ENCODE results near the gene AOPEP. TPM values are rescaled to one million over a fixed set of nuclear protein-coding genes. Genes with fewer than 3 reads are reported as not detected.

The AOPEP gene
- total and polyA plus RNA-seq, 9 of the 15 experiments (the other 6 are each of a cell fraction or from before 2014, with no cell fraction given) = 4.5 to 19.3 (median 13.5) TPM

DNA sequence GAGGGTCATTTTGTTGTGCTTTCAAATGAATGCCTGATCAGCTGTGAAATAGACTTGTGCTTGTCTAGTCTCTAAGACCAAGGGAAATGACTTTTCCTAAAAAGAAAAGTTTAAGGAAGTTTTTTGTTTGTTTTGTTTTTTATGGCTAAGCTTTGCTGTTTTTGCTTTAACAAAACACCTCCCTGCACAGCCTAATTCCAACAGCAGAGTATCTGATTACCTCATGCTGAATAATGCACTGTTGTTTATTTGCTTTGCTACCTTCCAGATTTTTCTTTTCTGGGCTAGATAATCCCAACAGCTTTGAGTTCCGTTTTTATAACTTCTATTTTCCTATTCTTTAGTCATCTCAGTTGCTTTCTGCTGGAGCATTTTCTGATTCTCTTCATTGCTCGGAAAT, 95.8 kb downstream of the AOPEP start:
- no peaks in the 10 kb centered on the region for H3K9me3 ChIP-seq (replicated peaks; ENCODE audit: control insufficient read depth, insufficient read depth, low read depth, low read length)
- WGBS (ENCODE audit: insufficient coverage, low coverage, missing lambda C conversion rate) = 36% methylated on average over 2 of the region's 2 CpGs
- no peak overlapping the region for H3K9ac ChIP-seq (ENCODE audit: insufficient read depth in 1 of 2, low read depth in 2 of 2, low read length in 2 of 2)
- DNase-seq (ENCODE audit: extremely low read depth in 1 of 4, low spot score in 3 of 4) (no peak), FAIRE-seq (no peak), ATAC-seq (no peak)
- intact Hi-C loops (cut with micrococcal nuclease) = no loop called here
- no peak overlapping the region for H2AFZ ChIP-seq (ENCODE audit: low read depth, low read length)
- POLR2A ChIA-PET = no interaction called here
- H4K20me1 ChIP-seq (replicated peaks; ENCODE audit: control insufficient read depth, insufficient read depth, low read length) = no peaks in the 10 kb centered on the region
- H3K4me2 ChIP-seq (ENCODE audit: insufficient read depth, low read length) = no peak overlapping the region
- no peak overlapping the region for H3K27ac ChIP-seq (ENCODE audit: extremely low read depth, low read depth, low read length)
- in situ Hi-C loops (cut with MboI) = no loop called here
- no peak overlapping the region for H3K4me3 ChIP-seq
- CTCF ChIA-PET (ENCODE audit: low intra/inter-chr PET ratio) = no interaction called here
- H3K9me1 ChIP-seq (ENCODE audit: control insufficient read depth, insufficient read depth, low read length) = no peaks in the 10 kb centered on the region
- no peaks in the 10 kb centered on the region for H3K79me2 ChIP-seq (ENCODE audit: control insufficient read depth, insufficient read depth, low read length)
- no peaks in the 10 kb centered on the region for H3K36me3 ChIP-seq (ENCODE audit: control insufficient read depth, insufficient read depth, low read length)
- H3K27me3 ChIP-seq (ENCODE audit: control insufficient read depth in 2 of 2, insufficient read depth in 2 of 2, low read length in 2 of 2) = no peaks in the 10 kb centered on the region
- no peaks in the 10 kb centered on the region for H3K4me1 ChIP-seq (replicated peaks in 1 of 2; ENCODE audit: control insufficient read depth in 2 of 2, insufficient read depth in 2 of 2, low read length in 2 of 2)
- BruUV-seq (replicated peaks) = no TSS peak
- TF ChIP-seq RCOR1 (IDR thresholded peaks at IDR 0.05; ENCODE audit: borderline replicate concordance in 1 of 2, low read depth in 2 of 2, low read length in 2 of 2) (no peak), MEF2D (tag; conservative IDR thresholded peaks at IDR 0.05; ENCODE audit: low read depth) (no peak)

- no peak for FAIRE-seq
- WGBS (ENCODE audit: insufficient coverage, low coverage, missing lambda C conversion rate) = 52% methylated on average over 5 of the region's 5 CpGs
- in situ Hi-C loops (cut with MboI) (no loop called here), intact Hi-C loops (cut with micrococcal nuclease) (no loop called here)
- Histone ChIP-seq H3K9me1 (ENCODE audit: control insufficient read depth, insufficient read depth, low read length) (no peaks in the 10 kb centered on the region), H3K36me3 (ENCODE audit: control insufficient read depth, insufficient read depth, low read length) (no peaks in the 10 kb centered on the region), H3K9me3 (replicated peaks; ENCODE audit: control insufficient read depth, insufficient read depth, low read depth, low read length) (no peaks in the 10 kb centered on the region), H3K4me3 (no peak overlapping the region), H3K4me1 (replicated peaks in 1 of 2; ENCODE audit: control insufficient read depth in 2 of 2, insufficient read depth in 2 of 2, low read length in 2 of 2) (no peaks in the 10 kb centered on the region), H3K9ac (ENCODE audit: insufficient read depth in 1 of 2, low read depth in 2 of 2, low read length in 2 of 2) (no peak overlapping the region), H3K27me3 (ENCODE audit: control insufficient read depth in 2 of 2, insufficient read depth in 2 of 2, low read length in 2 of 2) (no peaks in the 10 kb centered on the region), H3K4me2 (ENCODE audit: insufficient read depth, low read length) (no peak overlapping the region), H4K20me1 (replicated peaks; ENCODE audit: control insufficient read depth, insufficient read depth, low read length) (no peaks in the 10 kb centered on the region), H3K79me2 (ENCODE audit: control insufficient read depth, insufficient read depth, low read length) (no peaks in the 10 kb centered on the region), H3K27ac (ENCODE audit: extremely low read depth, low read depth, low read length) (no peak overlapping the region), H2AFZ (ENCODE audit: low read depth, low read length) (no peak overlapping the region)
- TF ChIP-seq TOE1 (IDR thresholded peaks at IDR 0.05; ENCODE audit: borderline replicate concordance) (0 out of 2 replicates have a peak, but pooled peaks have one; percentile 34), TOE1 (CRISPR knock-in tag; IDR thresholded peaks at IDR 0.05; ENCODE audit: borderline replicate concordance, low read depth) (no peak), RAD51 (IDR thresholded peaks at IDR 0.05; ENCODE audit: borderline replicate concordance, low read depth) (peak; percentile 54; the same call in 1 of the 2 replicates), ZNF24 (IDR thresholded peaks at IDR 0.05) (no peak), FOSL1 (tag; conservative IDR thresholded peaks at IDR 0.05) (no peak)
- TF ChIP-seq, protein P1, sequence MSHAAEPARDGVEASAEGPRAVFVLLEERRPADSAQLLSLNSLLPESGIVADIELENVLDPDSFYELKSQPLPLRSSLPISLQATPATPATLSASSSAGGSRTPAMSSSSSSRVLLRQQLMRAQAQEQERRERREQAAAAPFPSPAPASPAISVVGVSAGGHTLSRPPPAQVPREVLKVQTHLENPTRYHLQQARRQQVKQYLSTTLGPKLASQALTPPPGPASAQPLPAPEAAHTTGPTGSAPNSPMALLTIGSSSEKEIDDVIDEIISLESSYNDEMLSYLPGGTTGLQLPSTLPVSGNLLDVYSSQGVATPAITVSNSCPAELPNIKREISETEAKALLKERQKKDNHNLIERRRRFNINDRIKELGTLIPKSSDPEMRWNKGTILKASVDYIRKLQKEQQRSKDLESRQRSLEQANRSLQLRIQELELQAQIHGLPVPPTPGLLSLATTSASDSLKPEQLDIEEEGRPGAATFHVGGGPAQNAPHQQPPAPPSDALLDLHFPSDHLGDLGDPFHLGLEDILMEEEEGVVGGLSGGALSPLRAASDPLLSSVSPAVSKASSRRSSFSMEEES (CRISPR knock-in tag; IDR thresholded peaks at IDR 0.05) = peak; percentile 51
- TF ChIP-seq, protein P2, sequence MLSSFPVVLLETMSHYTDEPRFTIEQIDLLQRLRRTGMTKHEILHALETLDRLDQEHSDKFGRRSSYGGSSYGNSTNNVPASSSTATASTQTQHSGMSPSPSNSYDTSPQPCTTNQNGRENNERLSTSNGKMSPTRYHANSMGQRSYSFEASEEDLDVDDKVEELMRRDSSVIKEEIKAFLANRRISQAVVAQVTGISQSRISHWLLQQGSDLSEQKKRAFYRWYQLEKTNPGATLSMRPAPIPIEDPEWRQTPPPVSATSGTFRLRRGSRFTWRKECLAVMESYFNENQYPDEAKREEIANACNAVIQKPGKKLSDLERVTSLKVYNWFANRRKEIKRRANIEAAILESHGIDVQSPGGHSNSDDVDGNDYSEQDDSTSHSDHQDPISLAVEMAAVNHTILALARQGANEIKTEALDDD (IDR thresholded peaks at IDR 0.05) = no peak
- no TSS peak for BruUV-seq (replicated peaks)
- ATAC-seq = no peak
- CTCF ChIA-PET (ENCODE audit: low intra/inter-chr PET ratio) = no interaction called here
- DNase-seq (ENCODE audit: extremely low read depth in 1 of 4, low spot score in 3 of 4) = no peak
- POLR2A ChIA-PET = interaction anchor here (1.3 kb wide), 1 partner anchor 21 kb away, joined by 5 read pairs; no protein-coding TSS in a partner anchor
Measured at GRCh38 chr9:94823710-94824109, 97.2 kb downstream of the AOPEP start.

All from K562 (cell line).